ENCODE results near the gene MDK.

DNA sequence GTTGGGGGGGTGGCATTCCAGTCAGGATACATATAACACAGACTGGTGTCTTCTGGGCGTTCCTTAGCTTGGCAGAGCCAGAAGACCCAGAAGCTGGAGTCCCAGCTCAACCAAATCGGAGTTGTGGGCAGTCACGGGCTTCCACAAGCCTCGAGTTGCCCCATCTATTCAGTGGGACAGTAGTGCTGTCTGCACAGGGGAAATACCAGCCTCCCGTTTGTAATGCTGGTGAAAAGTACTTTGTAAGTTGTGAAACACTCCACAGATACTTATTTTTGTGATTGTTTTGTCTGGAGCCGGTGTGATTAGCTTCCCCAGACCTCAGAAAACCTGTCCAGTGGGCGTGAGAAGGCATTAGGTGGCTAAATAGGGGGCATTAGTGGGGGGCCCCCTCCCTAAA lies 20.6 kb upstream of the MDK start:
- TF ChIP-seq, protein P1, sequence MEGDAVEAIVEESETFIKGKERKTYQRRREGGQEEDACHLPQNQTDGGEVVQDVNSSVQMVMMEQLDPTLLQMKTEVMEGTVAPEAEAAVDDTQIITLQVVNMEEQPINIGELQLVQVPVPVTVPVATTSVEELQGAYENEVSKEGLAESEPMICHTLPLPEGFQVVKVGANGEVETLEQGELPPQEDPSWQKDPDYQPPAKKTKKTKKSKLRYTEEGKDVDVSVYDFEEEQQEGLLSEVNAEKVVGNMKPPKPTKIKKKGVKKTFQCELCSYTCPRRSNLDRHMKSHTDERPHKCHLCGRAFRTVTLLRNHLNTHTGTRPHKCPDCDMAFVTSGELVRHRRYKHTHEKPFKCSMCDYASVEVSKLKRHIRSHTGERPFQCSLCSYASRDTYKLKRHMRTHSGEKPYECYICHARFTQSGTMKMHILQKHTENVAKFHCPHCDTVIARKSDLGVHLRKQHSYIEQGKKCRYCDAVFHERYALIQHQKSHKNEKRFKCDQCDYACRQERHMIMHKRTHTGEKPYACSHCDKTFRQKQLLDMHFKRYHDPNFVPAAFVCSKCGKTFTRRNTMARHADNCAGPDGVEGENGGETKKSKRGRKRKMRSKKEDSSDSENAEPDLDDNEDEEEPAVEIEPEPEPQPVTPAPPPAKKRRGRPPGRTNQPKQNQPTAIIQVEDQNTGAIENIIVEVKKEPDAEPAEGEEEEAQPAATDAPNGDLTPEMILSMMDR (IDR thresholded peaks at IDR 0.05) = no peak
- TF ChIP-seq POLR2A (IDR thresholded peaks at IDR 0.05) = no peak

Measured in right lobe of liver (tissue), 4 donors.